AG20443 (cell line): Measurements from ENCODE around the gene SPEM2.

Experiments
- DNase-seq: peaks from one replicate; pipeline ENCODE4 v3.0.0; 2012; ENCODE audit warnings: low spot score, mixed read lengths

Gene SPEM2

DNA sequence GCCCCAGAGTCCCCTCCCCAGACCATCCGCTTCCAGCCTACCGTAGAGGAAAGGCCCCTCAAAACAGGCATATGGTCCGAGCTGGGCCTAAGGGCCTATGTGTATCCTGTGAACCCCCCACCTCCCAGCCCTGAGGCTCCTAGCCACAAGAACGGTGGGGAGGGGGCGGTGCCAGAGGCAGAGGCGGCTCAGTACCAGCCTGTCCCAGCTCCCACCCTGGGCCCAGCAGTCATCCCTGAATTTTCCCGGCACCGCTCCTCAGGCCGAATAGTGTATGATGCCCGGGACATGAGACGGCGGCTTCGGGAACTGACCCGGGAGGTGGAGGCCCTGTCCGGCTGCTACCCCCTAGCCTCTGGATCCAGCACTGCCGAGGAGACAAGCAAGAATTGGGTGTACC, 4.2 kb upstream of the SPEM2 start:
- DNase-seq, result no peak

DNA sequence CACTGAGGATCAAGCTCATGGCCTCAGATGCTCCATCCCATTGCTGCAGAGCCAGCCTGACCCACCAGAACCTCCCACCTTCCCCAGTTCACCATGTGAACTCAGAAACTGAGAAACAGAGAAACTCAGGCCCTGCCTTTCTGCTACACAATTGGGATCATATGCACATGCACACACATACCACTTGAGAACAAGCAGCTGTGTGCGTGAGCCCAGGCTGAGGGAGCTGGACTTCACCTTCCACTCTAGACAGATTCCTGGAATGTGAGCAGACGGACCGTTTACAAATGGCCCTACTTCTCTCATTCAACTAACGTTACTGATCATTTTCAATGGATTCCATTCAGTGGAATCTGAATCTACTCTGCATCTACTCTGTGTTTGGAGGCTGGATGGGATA, 1.7 kb upstream of the SPEM2 start:
- no peak for DNase-seq

DNA sequence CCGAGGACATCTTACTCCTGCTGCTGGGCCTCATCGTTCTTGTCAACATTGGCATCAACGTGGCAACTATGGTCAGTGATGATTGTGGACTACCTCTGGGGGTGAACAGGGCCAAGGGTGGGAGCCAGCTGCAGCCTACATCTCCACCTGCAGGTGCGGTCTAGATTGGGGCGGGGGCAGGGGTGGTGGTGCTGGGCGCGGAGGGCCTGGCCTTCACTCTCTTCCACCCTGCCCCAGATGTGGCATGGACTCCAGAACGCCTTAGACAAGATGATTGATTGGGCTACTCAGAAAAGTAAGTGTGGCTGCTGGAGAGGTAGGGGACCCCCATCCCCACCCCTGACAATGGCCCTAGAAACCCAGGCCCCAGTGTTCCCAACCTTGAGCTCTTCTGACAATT, 340 bp downstream of the SPEM2 start:
- no peak for DNase-seq

DNA sequence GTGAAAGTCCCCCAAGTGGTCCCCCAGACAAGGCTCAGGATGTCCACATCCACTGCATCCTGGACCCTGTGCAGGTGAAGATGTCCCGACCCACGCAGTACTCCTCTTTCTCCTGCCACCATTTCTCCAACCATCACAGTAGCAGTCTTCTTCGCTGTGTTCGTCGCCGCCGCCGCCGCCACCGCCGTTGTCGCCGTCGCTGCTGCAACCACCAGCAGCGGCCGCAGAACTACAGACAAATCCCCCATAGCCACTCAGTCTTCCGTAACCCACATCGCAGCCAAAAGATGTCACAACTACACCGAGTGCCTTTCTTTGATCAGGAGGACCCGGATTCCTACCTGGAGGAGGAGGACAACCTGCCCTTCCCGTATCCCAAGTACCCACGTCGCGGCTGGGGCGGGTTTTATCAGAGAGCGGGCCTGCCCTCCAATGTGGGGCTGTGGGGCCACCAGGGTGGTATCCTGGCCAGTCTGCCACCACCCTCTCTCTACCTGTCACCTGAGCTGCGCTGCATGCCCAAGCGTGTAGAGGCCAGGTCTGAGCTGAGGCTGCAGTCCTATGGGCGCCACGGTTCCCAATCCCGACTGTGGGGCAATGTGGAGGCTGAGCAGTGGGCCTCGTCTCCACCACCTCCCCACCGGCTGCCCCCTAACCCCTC, 917 bp downstream of the SPEM2 start:
- DNase-seq, result no peak

DNA sequence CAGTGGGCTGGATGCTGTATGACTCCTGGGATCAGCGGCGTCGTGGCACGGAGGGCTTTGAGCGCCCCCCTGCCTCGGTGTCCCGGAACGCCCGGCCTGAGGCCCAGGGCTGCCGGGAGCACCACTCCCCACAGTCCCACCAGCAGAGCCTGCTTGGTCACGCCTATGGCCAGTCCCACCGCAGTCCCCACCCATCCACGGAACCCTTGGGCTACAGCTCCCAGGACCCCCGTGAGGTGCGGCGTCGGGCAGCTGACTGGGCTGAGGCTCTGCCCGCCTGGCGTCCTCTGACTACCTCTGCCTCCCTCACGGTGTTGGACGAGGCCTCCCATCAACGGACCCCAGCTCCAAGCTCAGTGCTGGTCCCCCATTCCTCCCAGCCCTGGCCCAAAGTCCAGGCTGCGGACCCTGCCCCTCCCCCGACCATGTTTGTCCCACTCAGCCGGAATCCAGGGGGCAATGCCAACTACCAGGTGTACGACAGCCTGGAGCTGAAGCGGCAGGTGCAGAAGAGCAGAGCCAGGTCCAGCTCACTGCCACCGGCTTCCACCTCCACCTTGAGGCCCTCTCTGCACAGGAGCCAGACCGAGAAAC, 1.6 kb downstream of the SPEM2 start:
- no peak for DNase-seq

DNA sequence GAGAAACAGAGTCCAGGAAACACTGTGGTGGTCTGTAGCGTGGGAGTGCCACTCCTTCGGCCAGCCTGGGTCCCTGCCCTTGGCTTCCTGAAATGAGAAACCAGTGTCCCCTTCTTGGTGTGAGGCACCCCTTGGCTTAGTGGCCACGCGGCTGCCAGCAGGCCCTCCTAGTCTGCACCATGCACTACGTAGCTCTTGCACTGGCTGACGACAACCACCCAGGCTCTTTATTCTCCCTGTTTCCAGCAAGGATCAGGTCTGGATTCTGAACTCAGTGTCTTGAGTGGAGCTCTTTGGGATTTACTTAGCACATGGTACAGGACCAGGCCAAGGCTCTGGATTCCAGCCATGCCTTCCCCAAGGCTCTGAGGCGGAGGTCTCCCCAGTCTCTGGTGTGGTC, 2.1 kb downstream of the SPEM2 start:
- DNase-seq, result no peak

DNA sequence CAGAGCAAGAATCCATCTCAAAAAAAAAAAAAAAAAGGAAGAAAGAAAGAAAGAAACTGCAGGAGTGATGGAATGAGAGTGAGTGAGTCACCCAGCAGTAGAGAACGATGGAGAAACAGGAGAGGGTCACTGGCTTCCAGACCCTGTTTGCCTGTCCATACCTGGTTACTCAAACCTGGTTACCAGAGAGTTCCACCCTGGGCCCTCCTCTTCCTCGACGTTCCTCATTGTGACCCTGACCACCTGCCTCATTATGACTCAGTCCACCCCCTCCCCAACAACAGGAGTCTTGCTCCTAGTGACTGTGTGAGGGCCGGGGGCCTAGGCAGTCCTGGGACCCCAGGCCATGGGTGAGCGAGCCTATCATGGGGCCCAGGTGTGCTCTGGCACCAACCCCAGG, 3.1 kb downstream of the SPEM2 start, which contains the start of gene SPEM3:
Gene SPEM3, plus strand, starts transcription at position 301 of the 400 bp plus-strand sequence. Its CDS starts 46 bp downstream, at position 347.
- no peak for DNase-seq

DNA sequence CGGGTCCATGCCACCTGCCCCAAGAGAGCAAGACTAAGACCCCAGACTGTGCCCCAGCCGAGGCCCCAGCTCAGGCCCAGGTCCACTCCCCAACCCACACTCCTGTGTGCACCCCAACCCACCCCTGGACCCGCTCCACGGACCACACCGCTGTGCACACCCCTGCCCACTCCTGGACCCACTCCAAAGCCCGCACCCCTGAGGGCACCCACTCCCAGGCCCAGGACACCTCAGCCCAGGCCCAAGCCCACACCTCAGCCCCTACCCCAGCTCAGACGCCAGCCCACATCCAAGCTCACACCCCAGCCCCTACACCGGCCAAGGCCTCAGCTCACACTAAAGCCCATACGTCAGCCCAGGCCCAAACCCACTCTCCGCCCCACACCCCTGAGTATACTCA, 4.3 kb downstream of the SPEM2 start:
- no peak for DNase-seq

DNA sequence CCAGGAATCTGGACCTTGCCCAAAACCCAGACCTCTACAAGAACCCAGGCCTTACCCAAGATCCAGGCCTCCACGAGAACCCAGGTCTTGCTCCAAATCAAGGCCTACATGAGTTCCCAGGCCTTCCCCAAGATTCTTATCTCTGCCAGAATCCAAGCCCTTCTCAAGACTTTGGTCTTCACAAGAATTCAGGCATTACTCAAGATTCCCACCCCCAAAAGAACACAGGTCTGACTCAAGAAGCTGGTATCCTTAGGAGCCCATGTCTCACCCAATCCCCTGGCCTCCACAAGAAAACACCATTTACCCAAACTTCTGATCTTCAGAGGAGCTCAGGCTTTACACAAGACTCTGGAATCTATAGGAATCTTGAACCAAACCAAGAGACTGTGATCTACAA, 5.8 kb downstream of the SPEM2 start:
- no peak for DNase-seq

DNA sequence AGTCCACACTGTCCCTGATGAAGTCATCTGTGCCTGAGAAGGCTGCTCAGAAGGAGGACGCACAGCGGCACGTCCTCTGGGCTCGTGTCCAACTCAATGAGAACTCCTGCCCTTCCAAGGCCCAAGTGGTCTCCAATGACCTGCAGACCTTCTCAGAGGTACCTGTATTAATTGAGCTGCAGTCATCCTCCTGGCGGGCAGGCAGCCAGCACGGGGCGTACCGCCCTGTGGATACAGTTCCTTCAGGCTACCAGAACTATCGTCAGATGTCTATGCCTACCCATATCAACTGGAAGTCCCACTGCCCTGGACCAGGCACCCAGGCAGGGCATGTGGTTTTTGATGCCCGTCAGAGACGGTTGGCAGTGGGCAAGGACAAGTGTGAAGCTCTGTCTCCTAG, 6.9 kb downstream of the SPEM2 start:
- no peak for DNase-seq

DNA sequence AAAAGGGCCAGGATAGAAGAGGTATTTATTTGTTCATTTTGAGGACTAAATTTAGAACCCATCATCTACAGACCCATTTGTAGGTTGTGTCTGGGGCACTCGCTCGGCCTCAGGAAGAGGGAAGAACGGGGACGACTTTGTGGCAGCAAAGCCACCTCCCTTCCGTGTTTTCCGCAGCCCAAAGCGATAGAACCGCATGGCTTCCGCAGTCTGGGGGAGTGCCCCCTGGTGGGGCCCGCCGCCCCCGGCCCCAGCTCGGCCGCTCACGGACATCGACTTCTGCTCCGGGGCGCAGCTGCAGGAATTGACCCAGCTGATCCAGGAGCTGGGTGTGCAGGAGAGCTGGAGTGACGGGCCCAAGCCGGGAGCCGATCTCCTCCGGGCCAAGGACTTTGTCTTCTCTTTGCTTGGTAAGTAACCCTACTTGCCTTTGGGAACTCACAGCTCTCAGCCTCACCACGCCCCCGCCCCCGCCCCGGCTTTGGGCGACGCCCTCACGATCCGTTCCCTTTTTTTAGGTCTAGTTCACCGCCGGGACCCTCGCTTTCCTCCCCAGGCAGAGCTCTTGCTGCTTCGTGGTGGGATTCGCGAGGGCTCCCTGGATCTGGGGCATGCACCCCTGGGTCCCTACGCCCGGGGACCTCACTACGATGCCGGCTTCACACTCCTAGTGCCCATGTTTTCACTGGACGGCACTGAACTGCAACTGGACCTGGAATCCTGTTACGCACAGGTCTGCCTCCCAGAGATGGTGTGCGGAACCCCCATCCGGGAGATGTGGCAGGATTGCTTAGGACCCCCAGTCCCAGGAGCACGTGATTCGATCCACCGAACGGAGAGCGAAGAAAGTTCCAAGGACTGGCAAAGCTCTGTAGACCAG, 10.5 kb downstream of the SPEM2 start:
- no peak for DNase-seq

DNA sequence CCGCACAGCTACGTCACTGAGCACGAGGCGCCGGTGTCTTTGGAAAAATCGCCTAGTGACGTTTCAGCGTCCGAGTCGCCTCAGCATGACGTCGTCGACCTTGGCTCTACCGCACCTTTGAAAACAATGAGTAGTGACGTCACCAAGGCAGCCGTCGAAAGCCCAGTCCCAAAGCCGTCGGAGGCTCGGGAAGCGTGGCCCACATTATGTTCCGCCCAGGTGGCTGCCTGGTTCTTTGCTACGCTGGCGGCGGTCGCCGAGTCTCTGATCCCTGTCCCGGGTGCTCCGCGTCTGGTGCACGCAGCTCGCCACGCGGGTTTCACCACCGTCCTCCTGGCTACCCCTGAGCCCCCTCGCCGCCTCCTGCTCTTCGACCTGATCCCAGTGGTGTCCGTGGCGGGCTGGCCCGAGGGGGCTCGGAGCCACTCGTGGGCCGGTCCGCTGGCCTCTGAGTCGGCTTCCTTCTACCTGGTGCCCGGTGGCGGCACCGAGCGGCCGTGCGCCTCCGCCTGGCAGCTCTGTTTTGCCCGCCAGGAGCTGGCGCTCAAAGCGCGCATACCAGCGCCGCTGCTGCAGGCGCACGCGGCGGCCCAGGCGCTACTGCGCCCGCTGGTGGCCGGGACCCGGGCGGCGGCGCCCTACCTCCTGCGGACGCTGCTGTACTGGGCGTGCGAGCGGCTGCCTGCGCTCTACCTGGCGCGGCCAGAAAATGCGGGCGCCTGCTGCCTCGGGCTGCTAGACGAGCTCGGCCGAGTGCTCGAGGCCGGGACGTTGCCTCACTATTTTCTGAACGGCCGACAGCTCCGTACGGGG, 11.3 kb downstream of the SPEM2 start:
- DNase-seq, result peak; percentile 91

DNA sequence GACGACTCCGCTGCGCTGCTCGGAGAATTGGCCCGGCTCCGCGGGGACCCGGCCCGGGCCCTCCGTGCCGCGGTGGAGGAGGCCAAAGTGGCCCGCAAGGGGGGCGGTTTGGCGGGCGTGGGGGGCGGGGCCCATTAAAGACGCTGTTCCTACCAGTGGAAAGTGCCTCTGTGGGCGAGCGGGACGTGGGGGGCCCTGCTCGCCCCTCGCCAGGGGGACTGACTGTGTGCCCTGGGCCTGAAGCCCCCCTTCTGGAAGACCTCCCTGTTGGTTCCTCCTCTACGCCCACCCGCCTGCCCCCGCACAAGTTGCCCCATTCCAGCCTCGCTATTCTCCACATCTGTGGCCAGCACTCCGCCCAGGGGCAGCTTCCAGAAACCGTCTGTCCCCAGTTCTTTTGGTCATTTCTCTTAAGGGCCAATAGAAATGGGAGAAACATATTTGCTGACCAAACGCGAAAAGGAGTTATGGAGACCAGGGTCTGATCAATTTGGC, 12.0 kb downstream of the SPEM2 start:
- no peak for DNase-seq

DNA sequence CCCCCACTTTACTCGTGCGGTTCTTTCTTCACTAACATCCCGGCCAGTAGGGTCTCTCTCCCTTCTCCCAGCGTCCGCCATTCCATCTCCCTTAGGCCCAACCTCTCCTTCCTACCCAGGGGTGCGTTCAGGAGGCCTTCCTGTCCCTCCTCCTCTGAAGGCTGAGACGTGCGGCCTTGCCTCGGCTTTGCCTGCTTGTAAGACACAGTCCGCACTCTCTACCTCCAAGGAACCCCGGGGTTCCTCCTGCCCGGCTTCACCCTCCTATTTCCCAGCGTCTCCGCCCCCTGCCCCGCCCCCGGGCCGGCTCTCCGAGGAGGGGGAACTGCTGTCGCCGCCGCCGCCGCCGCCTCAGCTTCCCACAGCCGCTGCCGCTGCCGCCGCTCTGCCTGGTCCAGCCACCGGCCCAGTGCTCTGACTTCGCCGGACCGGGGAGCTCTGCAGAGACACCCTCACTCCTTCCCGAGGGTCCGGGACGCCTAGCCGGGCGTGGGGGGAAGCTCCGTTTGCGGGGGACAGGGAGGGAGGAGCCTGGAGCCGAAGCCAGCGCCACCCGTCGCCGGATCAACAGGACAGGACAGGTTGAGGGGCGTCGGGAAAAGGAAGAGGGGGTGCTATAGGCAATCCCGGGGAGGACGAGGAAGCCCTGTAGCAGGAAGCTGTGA, 12.7 kb downstream of the SPEM2 start:
- peak; percentile 45 for DNase-seq

DNA sequence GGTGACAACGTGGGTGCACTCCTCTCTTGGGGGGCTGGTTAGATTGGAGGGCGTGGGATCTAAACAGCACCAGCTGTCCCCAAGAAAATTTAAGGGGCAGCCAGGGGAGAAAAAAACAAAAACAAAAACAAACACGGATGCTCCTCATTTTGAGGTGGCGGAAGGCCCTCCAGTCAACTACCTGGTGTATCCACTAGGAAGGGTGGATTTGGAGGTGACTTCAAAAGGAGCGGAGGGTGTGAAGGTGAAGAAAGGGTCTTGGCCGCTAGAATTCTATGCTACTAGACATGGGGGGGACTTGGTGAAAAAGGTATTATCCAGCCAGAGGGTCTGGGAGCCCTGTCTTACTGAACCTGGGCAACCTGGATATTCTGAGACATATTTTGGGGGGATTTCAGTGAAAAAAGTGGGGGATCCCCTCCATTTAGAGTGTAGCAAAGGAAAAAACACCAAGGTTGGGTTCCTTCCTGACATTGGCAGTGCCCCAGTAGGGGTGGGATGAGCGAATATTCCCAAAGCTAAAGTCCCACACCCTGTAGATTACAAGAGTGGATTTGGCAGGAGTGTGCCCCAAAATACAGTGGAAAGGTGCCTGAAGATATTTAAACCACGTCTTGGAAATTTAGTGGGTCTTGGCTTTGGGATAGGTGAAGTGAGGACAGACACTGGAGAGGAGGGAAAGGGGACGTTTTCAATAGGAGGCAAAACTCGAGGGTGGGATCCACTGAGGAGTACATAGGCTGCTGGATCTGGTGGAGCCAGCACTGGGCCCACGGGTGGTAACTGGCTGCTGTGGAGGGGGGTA, 13.4 kb downstream of the SPEM2 start:
- DNase-seq, result no peak

DNA sequence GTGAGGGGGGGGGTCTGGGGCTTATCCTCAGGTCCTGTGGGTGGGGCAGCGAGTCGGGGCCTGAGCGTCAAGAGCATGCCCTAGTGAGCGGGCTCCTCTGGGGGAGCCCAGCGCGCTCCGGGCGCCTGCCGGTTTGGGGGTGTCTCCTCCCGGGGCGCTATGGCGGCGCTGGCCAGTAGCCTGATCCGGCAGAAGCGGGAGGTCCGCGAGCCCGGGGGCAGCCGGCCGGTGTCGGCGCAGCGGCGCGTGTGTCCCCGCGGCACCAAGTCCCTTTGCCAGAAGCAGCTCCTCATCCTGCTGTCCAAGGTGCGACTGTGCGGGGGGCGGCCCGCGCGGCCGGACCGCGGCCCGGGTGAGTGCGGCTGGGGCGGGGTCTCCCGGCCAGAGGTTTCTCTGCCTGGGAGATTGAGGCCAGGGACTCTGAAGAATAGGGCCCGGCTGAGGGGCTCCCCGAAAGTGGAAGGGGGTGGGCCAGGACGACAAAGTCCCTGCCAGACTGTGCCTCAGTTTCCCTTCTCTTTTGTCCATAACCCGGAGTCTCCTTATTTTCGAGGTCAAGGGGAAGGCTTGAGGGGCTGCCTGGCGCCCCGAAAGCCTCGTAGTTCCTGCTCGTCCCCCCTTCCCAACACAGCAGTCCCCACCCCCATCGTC, 14.2 kb downstream of the SPEM2 start, which contains the start of gene FGF11:
Gene FGF11, plus strand, starts transcription at position 51 of the 651 bp plus-strand sequence. Its CDS starts 109 bp downstream, at position 160.
- DNase-seq, result no peak

DNA sequence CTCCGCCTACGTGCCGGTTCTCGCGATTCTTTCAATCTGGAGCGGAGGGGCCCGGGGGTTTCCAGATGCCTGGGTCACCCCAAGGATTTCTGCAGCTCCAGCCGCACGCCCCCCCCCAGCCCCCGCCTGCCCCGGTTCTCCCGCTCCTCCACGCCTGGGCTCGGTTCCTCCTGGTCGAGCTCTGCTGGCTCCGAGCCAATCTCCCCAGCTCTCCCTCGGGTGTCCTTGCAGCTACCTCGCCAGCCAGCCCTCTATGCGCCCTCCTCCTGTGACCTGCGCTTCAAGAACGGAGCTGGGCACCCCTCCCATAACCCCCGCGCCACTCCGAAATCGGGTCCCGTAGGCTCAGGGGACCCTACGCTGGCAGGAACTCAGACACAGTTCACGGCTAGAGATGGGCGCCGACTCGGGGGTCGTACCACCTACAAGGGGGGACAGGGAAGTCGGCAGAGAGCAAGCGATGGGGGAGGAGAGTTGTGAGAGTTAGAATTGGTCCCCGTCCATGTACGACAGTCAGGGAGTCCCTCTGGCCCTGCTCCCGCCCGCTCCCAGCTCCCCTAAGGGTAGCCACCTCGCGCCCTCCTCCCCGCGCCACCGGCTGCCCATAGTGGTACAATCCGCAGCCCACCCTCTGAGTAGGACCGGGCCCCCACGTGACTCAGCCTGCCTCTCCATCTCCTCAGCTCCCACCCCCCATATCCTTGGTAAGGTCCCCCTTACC, 14.9 kb downstream of the SPEM2 start:
- DNase-seq, result no peak

DNA sequence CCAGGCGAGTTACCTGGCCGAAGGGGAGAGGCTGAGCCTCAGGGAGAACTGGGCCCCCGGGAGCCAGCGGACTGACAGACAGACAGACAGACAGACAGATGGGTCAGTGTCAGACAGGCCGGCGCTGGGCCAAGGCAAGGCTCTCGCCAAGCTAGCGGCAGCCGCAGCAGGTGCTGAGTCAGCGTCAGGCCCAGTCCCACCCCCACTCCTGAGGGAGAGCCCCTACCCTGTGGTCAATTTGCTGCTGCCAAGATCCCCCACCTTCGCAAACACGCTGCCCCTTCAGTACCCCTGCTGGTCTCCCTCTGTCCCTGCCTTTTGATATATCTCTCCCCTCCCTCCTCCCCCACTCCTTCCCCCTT, 15.4 kb downstream of the SPEM2 start:
- DNase-seq, result no peak

DNA sequence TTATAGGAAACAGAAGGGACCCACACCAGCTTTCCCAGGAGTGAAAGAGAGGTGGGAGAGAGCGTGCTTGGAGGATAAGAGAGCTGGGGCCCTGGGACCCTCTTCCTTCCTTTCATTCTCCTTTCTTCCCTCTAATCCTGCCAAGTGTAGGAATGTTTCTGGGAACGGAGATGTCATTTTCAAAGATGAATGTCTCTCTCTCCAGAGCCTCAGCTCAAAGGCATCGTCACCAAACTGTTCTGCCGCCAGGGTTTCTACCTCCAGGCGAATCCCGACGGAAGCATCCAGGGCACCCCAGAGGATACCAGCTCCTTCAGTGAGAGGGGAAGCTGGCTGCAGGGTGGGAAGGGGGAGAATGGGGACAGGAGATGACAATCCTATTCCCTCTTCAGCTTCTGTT, 15.8 kb downstream of the SPEM2 start:
- no peak for DNase-seq
